Activated CD4-positive, alpha-beta T cell treated with anti-CD3 and anti-CD28 coated beads, Interleukin-2, Interleukin-4, amounts not matched to agents 100 ng/mL and 50 ng/mL, durations not matched to agents 16 hours and 8 hours (primary cell): ENCODE measurements around the gene FOXO6.

Experiments used
- DNase-seq: peaks from one replicate; pipeline ENCODE4 v3.0.0-alpha.2; 2020; ENCODE audit warnings: low spot score

FOXO6 gene

DNA sequence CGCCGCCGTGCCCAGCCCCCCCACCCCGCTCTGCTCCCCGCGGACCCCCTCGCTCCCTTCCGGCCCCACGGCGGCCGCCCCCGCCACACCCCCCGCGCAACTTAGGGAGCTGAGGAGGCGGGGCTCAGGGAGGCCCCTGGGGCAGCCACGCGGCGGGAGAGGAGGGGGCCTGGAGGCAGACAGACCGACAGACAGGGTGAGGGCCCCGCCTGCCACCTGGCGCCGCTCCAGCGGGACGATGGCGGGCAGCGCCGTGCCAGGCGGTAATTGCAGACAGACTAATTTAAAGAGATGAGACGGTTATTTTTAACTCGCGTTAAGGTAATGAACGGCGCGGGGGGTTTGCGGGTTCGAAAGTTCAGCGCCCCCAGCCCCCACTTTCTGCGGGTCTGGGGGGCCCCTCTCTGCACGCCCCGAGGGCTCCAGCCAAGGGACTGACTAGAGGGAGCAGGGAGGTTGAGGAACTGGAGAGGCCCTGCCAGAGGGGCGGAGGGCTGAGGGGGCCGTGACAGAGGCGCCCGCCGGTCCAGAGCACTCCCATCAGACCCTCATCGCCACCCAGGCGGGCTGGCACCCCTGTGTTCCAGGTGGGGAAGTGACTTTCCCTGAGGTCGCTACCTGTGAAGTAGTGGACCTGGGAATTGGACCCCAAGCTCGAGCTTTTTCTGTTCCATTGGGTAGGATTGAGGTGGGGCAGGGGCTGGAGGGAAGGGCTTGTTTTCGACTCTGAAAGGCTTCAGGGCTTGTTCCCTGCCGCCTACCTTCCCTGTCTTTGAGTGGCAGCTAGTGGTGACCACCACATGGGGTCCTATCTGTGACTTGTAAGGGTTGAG is 5.4 kb downstream of the FOXO6 start:
- DNase-seq: no peak

DNA sequence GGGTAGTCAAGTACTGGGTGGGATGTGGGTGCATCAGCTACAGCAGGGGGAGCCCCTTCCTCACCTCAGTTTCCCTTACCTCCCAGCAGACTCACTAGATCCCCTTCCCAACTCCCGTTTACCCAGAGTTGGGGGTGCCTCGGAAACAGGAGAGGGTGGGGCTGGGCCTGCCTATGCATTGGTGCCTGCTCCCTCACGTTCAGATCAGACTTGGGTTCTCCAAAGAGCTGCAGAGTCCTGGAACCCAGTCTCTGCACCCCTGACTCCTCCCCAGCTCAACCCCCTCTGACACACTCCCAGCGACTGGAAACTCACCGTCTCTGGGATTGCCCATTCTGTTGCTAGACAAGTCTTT is 6.0 kb downstream of the FOXO6 start:
- no peak for DNase-seq

- no peak for DNase-seq
Observed at GRCh38 chr1:41368366-41368765, 7.1 kb downstream of the FOXO6 start.

DNA sequence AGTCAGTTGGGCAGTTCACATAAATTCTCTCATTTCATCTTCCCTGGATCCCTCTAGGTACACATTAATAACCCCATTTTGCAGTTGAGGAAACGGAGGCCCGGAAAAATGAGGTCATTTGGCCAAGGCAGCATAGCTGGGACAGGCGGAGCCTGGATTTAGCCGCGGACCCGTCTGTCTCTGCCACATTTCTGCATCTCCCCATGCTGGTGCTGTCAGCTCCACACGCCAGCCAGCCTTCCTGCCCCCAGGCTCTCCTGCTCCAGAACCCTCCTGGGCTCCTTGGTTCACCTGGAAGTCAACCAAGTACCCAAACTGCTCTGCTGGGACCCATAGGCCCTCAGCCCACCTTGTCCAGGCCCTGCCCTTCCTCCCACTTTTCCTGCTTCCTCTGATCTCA is 7.6 kb downstream of the FOXO6 start:
- DNase-seq: no peak

DNA sequence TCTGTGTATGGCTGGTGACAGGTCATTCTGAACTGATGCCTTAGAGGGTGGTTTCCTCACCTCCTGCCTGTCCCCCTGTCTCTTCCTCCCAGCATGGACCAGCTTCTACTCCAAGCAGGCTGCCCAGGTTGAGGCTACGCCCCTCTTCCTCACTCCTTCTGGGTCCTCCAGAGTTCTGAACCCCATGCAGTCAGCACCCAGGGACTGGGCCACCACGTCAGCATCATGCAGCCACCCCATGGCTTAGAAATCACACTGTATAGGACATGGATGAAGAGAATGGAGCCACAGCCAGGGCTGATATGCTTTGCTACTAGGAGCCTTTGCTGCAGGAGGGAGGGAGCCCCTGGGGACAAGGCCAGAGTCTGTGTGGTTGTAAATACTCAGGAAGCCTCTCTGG is 8.3 kb downstream of the FOXO6 start:
- DNase-seq: no peak

GRCh38 chr1:41370225-41370624 is 9.0 kb downstream of the FOXO6 start:
- no peak for DNase-seq

GRCh38 chr1:41370756-41371420 is 9.7 kb downstream of the FOXO6 start:
- DNase-seq: no peak

- no peak for DNase-seq
Observed at GRCh38 chr1:41371630-41372599, 10.7 kb downstream of the FOXO6 start.

DNA sequence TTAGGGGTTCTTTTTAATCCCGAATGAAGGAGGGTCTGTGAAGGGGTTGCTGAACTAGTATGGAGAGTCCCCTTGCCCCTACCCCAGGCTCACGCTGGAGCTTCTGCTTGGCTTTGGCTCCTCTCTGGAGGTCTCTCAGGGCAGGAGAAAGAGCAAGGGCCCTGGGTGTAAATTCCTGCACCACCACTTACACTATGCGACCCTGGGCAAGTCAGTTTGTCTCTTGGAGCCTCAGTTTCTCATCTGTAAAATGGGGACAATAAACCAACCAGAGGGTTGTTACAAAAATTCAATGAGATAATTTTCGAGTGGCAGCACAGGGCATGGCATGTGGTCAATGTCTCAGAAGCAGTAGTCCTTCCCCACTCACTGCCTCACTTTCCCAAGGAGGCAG is 11.4 kb downstream of the FOXO6 start:
- DNase-seq: no peak

GRCh38 chr1:41373373-41373772 is 12.1 kb downstream of the FOXO6 start:
- DNase-seq: no peak

- DNase-seq: no peak
Observed at GRCh38 chr1:41374711-41375110, 13.5 kb downstream of the FOXO6 start.

DNA sequence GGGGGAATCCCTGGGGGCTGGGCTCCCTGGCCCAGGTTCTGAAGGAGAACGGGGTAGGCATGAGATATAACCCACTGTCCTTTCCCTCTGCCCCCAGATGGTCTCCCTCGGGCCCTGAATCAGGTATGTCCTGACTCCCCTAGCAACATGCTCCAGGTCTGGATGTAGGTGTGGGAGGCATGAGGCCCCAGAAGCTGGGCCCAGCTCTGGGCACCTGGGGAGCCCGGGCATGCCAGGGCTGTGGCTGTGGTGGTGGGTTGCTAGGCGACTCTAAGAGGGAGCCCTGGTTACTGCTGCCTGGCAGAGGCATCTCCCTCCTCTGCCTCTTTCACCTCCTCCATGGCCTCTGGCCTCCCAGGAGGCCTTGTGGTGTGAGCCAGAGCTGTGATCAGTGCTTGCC is 16.2 kb downstream of the FOXO6 start:
- DNase-seq: no peak

GRCh38 chr1:41378222-41378621 is 17.0 kb downstream of the FOXO6 start:
- DNase-seq: no peak

DNA sequence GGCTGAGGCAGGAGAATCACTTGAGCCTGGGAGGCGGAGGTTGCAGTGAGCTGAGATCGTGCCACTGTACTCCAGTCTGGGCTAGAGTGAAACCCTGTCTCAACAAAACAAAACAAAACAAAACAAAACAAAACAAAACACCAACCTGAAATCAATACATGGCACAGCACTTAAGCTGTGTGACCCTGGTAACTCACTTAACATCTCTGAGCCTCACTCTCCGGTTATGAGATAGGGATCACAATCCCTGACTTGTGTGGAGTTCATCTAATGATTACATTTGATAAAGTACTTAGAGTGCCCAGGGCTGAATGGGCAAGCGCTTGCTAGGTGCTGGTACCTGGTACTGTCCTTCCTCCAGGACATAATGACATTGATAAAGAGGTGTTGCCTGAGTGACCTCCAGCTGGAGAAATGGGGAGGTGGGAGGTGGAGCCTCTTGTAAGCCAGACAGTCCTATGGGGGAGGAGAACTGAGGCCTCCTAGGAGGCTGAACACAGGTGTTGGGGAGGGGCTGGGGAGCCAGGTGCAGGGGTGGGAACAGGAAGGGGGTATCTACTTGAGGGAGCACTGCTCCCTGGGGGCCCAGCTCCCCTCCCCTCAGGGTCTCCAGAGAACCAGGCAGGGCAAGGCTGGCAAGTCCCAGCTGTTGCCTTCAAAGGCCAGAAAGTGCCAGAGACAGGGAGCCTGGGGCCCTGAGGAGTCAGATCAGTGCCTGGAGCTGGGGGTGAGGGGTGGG is 17.9 kb downstream of the FOXO6 start:
- DNase-seq: no peak

DNA sequence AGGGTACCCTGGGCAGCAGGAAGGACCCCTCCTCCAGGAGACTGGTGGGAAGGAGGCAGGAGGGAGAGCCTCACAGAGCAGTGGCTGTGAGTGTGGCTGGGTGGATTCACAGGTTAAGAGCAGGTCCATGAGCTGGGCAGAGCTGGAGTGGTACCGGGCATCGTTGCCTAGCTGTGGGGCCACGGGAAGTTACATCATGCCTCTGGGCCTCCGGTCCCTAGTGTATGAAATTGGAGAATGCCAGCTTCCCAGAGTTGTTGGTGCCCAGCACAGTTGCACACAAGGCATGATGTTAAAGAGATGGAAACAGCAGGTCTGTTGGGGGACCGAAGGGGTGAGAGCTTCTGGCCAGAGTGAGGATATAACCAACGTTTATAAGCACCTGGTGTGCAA is 18.5 kb downstream of the FOXO6 start:
- no peak for DNase-seq

DNA sequence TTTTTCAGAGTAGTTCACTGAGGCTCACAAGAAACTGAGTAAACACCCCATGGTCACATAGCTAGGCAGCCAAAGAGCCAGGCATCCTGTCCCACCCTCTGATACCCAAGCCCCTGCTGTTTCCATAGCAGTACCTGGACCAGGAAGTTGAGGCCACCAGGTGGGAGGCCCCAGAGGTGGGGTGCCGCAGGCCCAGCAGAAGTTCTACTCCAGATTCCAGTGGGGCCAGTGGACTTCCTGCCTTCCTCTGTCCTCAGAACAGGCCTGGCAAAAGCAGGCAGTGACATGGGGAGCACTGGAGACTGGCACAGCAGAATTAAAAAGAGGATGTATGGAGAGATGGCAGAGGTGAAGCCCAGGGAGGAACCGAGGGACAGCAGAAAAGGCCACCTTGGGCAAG is 19.0 kb downstream of the FOXO6 start:
- DNase-seq: no peak

- no peak for DNase-seq
Observed at GRCh38 chr1:41380979-41381691, 19.9 kb downstream of the FOXO6 start.

DNA sequence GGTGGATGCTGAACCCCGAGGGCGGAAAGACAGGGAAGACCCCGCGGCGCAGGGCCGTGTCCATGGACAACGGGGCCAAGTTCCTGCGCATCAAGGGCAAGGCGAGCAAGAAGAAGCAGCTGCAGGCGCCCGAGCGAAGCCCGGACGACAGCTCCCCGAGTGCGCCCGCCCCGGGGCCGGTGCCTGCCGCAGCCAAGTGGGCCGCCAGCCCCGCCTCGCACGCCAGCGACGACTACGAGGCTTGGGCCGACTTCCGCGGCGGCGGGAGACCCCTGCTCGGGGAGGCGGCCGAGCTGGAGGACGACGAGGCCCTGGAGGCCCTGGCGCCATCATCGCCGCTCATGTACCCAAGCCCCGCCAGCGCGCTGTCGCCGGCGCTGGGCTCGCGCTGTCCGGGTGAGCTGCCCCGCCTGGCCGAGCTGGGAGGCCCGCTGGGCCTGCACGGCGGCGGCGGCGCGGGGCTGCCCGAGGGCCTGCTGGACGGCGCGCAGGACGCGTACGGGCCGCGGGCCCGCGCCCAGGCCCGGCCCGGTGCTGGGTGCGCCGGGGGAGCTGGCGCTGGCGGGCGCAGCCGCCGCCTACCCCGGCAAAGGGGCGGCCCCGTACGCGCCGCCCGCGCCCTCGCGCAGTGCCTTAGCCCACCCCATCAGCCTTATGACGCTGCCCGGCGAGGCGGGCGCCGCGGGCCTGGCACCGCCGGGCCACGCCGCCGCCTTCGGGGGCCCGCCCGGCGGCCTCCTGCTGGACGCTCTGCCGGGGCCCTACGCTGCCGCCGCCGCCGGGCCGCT is 20.7 kb downstream of the FOXO6 start:
- no peak for DNase-seq

DNA sequence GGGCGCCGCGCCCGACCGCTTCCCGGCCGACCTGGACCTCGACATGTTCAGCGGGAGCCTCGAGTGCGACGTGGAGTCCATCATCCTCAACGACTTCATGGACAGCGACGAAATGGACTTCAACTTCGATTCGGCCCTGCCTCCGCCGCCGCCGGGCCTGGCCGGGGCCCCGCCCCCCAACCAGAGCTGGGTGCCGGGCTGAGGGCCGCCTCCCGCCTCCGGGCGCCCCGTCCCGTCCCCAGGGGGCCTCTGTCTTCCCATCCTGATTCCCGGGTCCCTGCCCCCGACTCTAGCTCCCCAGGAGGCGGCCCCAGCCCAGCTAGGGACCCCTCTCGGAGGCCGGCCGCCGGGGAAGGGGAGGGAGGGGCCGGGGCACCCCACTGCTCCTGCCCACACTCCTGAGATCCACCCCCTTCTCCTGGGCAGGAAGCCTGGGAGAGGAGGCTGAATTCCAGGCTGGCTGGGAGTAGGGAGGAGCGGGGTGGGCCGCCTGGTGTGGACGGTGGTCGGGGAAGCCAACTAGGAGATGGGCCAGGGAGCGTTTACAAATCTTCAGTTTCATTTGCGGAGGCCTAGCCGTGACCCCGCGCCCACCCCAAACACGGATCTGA is 21.4 kb downstream of the FOXO6 start:
- no peak for DNase-seq
